GM15510 (cell line): Measurements from ENCODE around the gene LARP4B.

Experiments
- POLR2A ChIP-seq: IDR thresholded peaks from 3 replicates; pipeline ENCODE4 v1.6.1; 2011; ENCODE audit warnings: borderline replicate concordance; ENCODE audit not compliant: insufficient read length; ENCODE audit errors: extremely low read depth

Gene LARP4B

GRCh38 chr10:816958-817357, 114.5 kb downstream of the LARP4B start:
- no peak for TF ChIP-seq POLR2A

GRCh38 chr10:816091-816477, 115.4 kb downstream of the LARP4B start:
- no peak for TF ChIP-seq POLR2A

GRCh38 chr10:815338-816090, 116.0 kb downstream of the LARP4B start:
- TF ChIP-seq POLR2A: no peak

- no peak for TF ChIP-seq POLR2A
Measured at GRCh38 chr10:814536-815302, 116.8 kb downstream of the LARP4B start.

- no peak for TF ChIP-seq POLR2A
Measured at GRCh38 chr10:813286-813685, 118.2 kb downstream of the LARP4B start.

GRCh38 chr10:812787-813186, 118.7 kb downstream of the LARP4B start:
- TF ChIP-seq POLR2A: no peak

- TF ChIP-seq POLR2A: no peak
Measured at GRCh38 chr10:811379-812175, 119.9 kb downstream of the LARP4B start.

- TF ChIP-seq POLR2A: no peak
Measured at GRCh38 chr10:810351-810846, 121.1 kb downstream of the LARP4B start.

GRCh38 chr10:809671-810350, 121.7 kb downstream of the LARP4B start:
- TF ChIP-seq POLR2A: no peak

- no peak for TF ChIP-seq POLR2A
Measured at GRCh38 chr10:807958-808353, 123.5 kb downstream of the LARP4B start.

- no peak for TF ChIP-seq POLR2A
Measured at GRCh38 chr10:807163-807957, 124.1 kb downstream of the LARP4B start.

- TF ChIP-seq POLR2A: no peak
Measured at GRCh38 chr10:806451-807162, 124.9 kb downstream of the LARP4B start.

GRCh38 chr10:805620-806305, 125.7 kb downstream of the LARP4B start:
- TF ChIP-seq POLR2A: no peak
